ENCODE results near the gene GSTM2. TPM values are rescaled to one million over a fixed set of nuclear protein-coding genes. Genes with fewer than 3 reads are reported as not detected.

GSTM2 gene
- total RNA-seq, 1 experiment from 2014 or later: 0.84 TPM

GRCh38 chr1:109634292-109634691, 33.6 kb upstream of the GSTM2 start:
- intact Hi-C loops (cut with micrococcal nuclease; ENCODE audit: unreplicated experiment): no loop called here
- no peaks in the 10 kb centered on the region for H3K9me3 Mint-ChIP-seq (ENCODE audit: unreplicated experiment)
- H3K27me3 Mint-ChIP-seq (ENCODE audit: insufficient read depth, unreplicated experiment): no peaks in the 10 kb centered on the region
- ChIA-PET POLR2A (no interaction called here), CTCF (interaction anchor here (1.1 kb wide), 1 partner anchor 88 kb away, joined by 3 read pairs; no protein-coding TSS in a partner anchor)
- H3K4me1 ChIP-seq: peaks cover 8% of the 10 kb centered on the region
- H3K36me3 Mint-ChIP-seq (ENCODE audit: insufficient read depth, unreplicated experiment): peaks cover 11% of the 10 kb centered on the region
- no peak for DNase-seq
- H3K27ac Mint-ChIP-seq (ENCODE audit: unreplicated experiment): no peak overlapping the region
- BruUV-seq (replicated peaks): no TSS peak
- no peak overlapping the region for H3K4me3 Mint-ChIP-seq (ENCODE audit: unreplicated experiment)
- H3K36me3 ChIP-seq (ENCODE audit: control insufficient read depth, insufficient read depth, low read length): no peaks in the 10 kb centered on the region
- TF ChIP-seq CTCF (IDR thresholded peaks at IDR 0.05; ENCODE audit: insufficient read depth in 1 of 2, low read depth in 1 of 2, low read length in 1 of 2, severe bottlenecking in 1 of 2, unreplicated experiment in 1 of 2): no peak
- H3K4me3 ChIP-seq (ENCODE audit: low read depth, low read length): no peak overlapping the region
- H3K27me3 ChIP-seq (replicated peaks; ENCODE audit: control insufficient read depth, insufficient read depth, low read length): no peaks in the 10 kb centered on the region
- H3K4me1 Mint-ChIP-seq (ENCODE audit: low read depth, unreplicated experiment): peaks cover 9% of the 10 kb centered on the region
- H3K9me3 ChIP-seq: no peaks in the 10 kb centered on the region

GRCh38 chr1:109634771-109635750, 32.8 kb upstream of the GSTM2 start:
- intact Hi-C loops (cut with micrococcal nuclease; ENCODE audit: unreplicated experiment): no loop called here
- Histone ChIP-seq H3K9me3 (no peaks in the 10 kb centered on the region), H3K4me1 (peaks cover 8% of the 10 kb centered on the region), H3K4me3 (ENCODE audit: low read depth, low read length) (no peak overlapping the region), H3K27me3 (replicated peaks; ENCODE audit: control insufficient read depth, insufficient read depth, low read length) (no peaks in the 10 kb centered on the region), H3K36me3 (ENCODE audit: control insufficient read depth, insufficient read depth, low read length) (no peaks in the 10 kb centered on the region)
- Mint-ChIP-seq H3K36me3 (ENCODE audit: insufficient read depth, unreplicated experiment) (peaks cover 11% of the 10 kb centered on the region), H3K4me1 (ENCODE audit: low read depth, unreplicated experiment) (peaks cover 9% of the 10 kb centered on the region), H3K9me3 (ENCODE audit: unreplicated experiment) (no peaks in the 10 kb centered on the region), H3K27me3 (ENCODE audit: insufficient read depth, unreplicated experiment) (no peaks in the 10 kb centered on the region), H3K27ac (ENCODE audit: unreplicated experiment) (no peak overlapping the region), H3K4me3 (ENCODE audit: unreplicated experiment) (no peak overlapping the region)
- TF ChIP-seq CTCF (IDR thresholded peaks at IDR 0.05; ENCODE audit: insufficient read depth in 1 of 2, low read depth in 1 of 2, low read length in 1 of 2, severe bottlenecking in 1 of 2, unreplicated experiment in 1 of 2): no peak
- ChIA-PET POLR2A (no interaction called here), CTCF (interaction anchor here (1.1 kb wide), 1 partner anchor 89 kb away, joined by 3 read pairs; no protein-coding TSS in a partner anchor)
- no peak for DNase-seq
- BruUV-seq (replicated peaks): no TSS peak

DNA sequence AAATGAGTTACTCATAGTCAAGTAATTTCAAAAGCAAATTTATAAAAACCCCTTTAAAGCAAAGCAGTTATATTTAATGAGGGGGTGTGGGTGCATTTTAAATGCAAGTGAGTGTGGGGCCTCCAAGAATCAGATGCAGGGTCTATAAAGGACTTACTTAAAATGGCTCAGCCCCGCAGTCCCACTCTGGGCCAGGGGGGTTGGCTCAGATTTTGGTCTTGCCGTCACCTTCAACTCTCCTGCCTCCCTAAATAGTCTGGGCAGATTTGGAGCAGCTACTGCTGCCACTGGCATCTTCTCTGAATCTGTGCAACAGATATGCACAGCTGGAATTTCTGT, 32.0 kb upstream of the GSTM2 start:
- H3K27ac Mint-ChIP-seq (ENCODE audit: unreplicated experiment): peak overlapping the region; percentile 48
- H3K27me3 ChIP-seq (replicated peaks; ENCODE audit: control insufficient read depth, insufficient read depth, low read length): no peaks in the 10 kb centered on the region
- DNase-seq: no peak
- no peaks in the 10 kb centered on the region for H3K9me3 ChIP-seq
- no TSS peak for BruUV-seq (replicated peaks)
- no peaks in the 10 kb centered on the region for H3K9me3 Mint-ChIP-seq (ENCODE audit: unreplicated experiment)
- H3K4me3 ChIP-seq (ENCODE audit: low read depth, low read length): no peak overlapping the region
- intact Hi-C loops (cut with micrococcal nuclease; ENCODE audit: unreplicated experiment): no loop called here
- peaks cover 8% of the 10 kb centered on the region for H3K4me1 ChIP-seq
- H3K36me3 ChIP-seq (ENCODE audit: control insufficient read depth, insufficient read depth, low read length): no peaks in the 10 kb centered on the region
- peaks cover 9% of the 10 kb centered on the region for H3K4me1 Mint-ChIP-seq (ENCODE audit: low read depth, unreplicated experiment)
- H3K4me3 Mint-ChIP-seq (ENCODE audit: unreplicated experiment): no peak overlapping the region
- no peaks in the 10 kb centered on the region for H3K27me3 Mint-ChIP-seq (ENCODE audit: insufficient read depth, unreplicated experiment)
- no peak for TF ChIP-seq CTCF (IDR thresholded peaks at IDR 0.05; ENCODE audit: insufficient read depth in 1 of 2, low read depth in 1 of 2, low read length in 1 of 2, severe bottlenecking in 1 of 2, unreplicated experiment in 1 of 2)
- ChIA-PET POLR2A (no interaction called here), CTCF (no interaction called here)
- peaks cover 11% of the 10 kb centered on the region for H3K36me3 Mint-ChIP-seq (ENCODE audit: insufficient read depth, unreplicated experiment)
